Measurements from ENCODE around the gene EYA2. TPM values are rescaled to one million over a fixed set of nuclear protein-coding genes. Genes with fewer than 3 reads are reported as not detected.

EYA2 gene
- total RNA-seq, 1 experiment from 2014 or later = 0.74 TPM

DNA sequence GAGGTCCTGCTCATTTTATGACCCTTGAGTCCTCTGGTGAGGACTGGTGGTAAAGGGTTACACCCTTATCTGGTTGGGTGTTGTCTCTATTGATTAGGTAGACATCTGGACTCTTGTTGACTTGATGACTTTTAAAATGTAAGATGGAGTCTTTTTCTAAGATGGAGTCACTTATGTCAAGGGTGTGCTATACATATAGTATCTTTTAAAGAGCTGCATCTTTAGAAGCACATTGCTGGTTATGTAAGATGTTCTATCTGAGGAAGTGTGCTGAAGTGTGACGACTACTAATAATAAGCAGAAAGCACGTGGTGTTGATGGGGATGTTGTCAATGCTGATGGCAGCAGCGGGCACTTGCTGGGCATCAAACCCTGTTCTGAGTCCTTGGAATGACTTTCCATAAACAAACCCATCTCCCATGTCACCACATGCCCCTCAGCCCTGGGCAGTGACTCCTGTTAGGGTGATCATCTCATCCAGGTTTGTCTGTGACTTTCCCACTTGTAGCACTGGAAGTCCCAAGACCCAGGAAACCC is 229.6 kb downstream of the EYA2 start:
- Histone ChIP-seq H3K27ac (ENCODE audit: insufficient read length, low read depth, low read length) (no peak overlapping the region), H2BK15ac (ENCODE audit: low read depth, low read length) (no peak overlapping the region), H2BK12ac (ENCODE audit: insufficient read length, low read depth, low read length) (no peak overlapping the region), H3K4ac (ENCODE audit: low read depth, low read length) (no peak overlapping the region), H3K79me1 (ENCODE audit: insufficient read depth, low read depth, low read length, poor library complexity, severe bottlenecking) (no peaks in the 10 kb centered on the region), H2BK5ac (ENCODE audit: insufficient read length, low read length) (no peak overlapping the region), H4K20me1 (ENCODE audit: control insufficient read depth, insufficient read depth, insufficient read length) (no peaks in the 10 kb centered on the region), H4K8ac (replicated peaks; ENCODE audit: insufficient read length, low read depth, low read length) (no peak overlapping the region), H3K27me3 (ENCODE audit: insufficient read depth, low read length) (no peaks in the 10 kb centered on the region), H3T11ph (ENCODE audit: low read length) (no peak overlapping the region), H2BK120ac (ENCODE audit: low read depth, low read length, poor library complexity, severe bottlenecking) (no peak overlapping the region), H3K9ac (ENCODE audit: extremely low read depth, insufficient read length, low read length) (no peak overlapping the region), H3K14ac (ENCODE audit: insufficient read depth, low read length) (no peak overlapping the region), H3K23me2 (ENCODE audit: insufficient read length, low read depth, low read length, poor library complexity, severe bottlenecking) (no peaks in the 10 kb centered on the region), H4K91ac (ENCODE audit: insufficient read length, low read depth, low read length) (no peak overlapping the region), H3K4me1 (ENCODE audit: insufficient read depth, low read length) (no peaks in the 10 kb centered on the region), H3K18ac (ENCODE audit: insufficient read length, low read depth, low read length) (no peak overlapping the region), H3K56ac (ENCODE audit: insufficient read length, low read depth, low read length) (no peak overlapping the region), H3K79me2 (ENCODE audit: insufficient read depth, low read length) (no peaks in the 10 kb centered on the region), H2BK20ac (ENCODE audit: low read depth, low read length, poor library complexity, severe bottlenecking) (no peak overlapping the region), H2AK5ac (ENCODE audit: insufficient read length, low read length) (no peak overlapping the region), H2AFZ (ENCODE audit: low read length) (no peak overlapping the region), H4K5ac (ENCODE audit: insufficient read length, low read depth, low read length) (no peak overlapping the region), H3K4me2 (ENCODE audit: insufficient read depth, insufficient read length, low read length) (no peak overlapping the region), H3K23ac (ENCODE audit: insufficient read length, low read depth, low read length) (no peak overlapping the region), H3K9me3 (ENCODE audit: control insufficient read depth, low read depth, low read length) (no peaks in the 10 kb centered on the region)
- Mint-ChIP-seq H3K4me1 (peaks cover 16 to 21% of the 10 kb centered on the region in 2 experiments), H3K27ac (no peak overlapping the region), H3K36me3 (ENCODE audit: insufficient read depth in 1 of 3, low read depth in 3 of 3) (no peaks in the 10 kb centered on the region; a peak in 1 of 7 replicates), H3K4me3 (no peak overlapping the region), H3K9me3 (no peaks in the 10 kb centered on the region), H3K27me3 (ENCODE audit: low read depth) (no peaks in the 10 kb centered on the region; the same call in 1 of the 2 replicates)
- DNase-seq = no peak
- no CpG with 5 or more reads among the region's 3 CpGs for WGBS (ENCODE audit: extremely low coverage, insufficient read length, low lambda C conversion rate)
- no peak for TF ChIP-seq CTCF (conservative IDR thresholded peaks at IDR 0.05)
